Inflammatory macrophage treated with lipopolysaccharide for 4 hours (primary cell): ENCODE measurements around the gene HMGB2.

Source experiments
- DNase-seq: peaks from one replicate; pipeline ENCODE4 v3.0.0-alpha.2; 2020

HMGB2 gene

GRCh38 chr4:173282626-173283025, 51.5 kb downstream of the HMGB2 start:
- DNase-seq, result no peak

- DNase-seq, result no peak
These were observed 51.9 kb downstream of the HMGB2 start for GRCh38 chr4:173282256-173282562.

GRCh38 chr4:173281406-173282255, 52.5 kb downstream of the HMGB2 start:
- DNase-seq, result peak; percentile 11
